ENCODE data around the gene ISG15.

ISG15 gene

DNA sequence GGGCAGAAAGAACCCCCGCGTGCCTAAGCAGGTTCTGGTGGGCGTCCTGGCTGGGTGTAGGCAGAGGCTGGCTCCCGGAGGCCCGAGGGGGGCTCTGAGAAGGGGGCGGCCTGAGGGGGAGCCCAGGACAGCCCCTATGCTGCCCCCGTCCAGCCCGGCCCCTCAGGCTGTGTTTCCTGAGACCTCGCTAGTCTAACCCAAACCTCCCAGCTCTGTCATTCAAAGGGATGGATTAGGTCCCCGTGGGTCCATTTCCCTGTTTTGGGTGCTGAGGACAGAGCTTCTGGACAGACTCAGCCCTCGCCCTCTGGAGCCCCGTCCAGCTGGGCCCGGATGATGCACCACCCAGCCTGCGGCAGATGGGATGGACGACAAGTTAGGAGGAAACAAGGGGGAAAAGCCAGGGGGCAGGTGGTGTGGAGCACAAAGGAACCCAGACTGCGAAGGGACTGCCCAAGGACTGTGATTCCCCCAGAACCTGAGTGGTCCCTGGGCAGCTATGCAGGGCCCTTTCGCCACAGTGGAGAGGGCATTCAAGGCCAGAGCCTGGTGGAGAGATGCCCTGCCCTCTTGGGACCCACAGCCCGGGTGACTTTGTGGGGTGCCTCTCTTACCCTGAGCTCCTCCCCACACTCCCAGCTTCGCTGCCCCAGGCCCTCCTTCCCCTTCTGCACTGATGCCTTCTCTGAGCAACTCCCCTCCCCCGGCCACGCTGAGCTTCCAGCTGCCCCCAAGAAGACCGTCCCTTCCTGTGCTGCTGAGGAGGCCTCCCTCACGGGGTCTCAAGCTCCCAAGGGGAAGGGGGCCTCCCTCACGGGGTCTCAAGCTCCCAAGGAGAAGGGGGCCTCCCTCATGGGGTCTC lies 16.2 kb upstream of the ISG15 start:
- Mint-ChIP-seq H3K27ac (no peak overlapping the region), H3K4me3 (no peak overlapping the region), H3K36me3 (ENCODE audit: low read depth) (no peaks in the 10 kb centered on the region), H3K4me1 (peaks cover 23% of the 10 kb centered on the region), H3K27me3 (peaks cover 35% of the 10 kb centered on the region), H3K9me3 (no peaks in the 10 kb centered on the region)
- DNase-seq (no peak), ATAC-seq (no peak)

DNA sequence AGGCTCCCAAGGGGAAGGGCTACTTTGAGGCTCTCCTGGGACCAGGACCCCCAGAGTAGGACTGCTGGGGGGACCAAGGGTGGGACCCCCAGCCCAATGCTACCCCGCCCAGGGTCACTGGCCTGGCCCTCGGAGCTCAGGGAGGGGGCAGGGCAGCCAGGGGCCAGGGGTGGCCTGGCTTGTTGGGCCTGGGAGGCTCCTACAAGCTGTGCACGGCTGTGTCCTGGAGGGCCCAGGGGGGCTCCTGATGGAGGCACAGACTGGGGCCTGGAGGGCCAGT lies 15.6 kb upstream of the ISG15 start:
- Mint-ChIP-seq H3K27ac (no peak overlapping the region), H3K36me3 (ENCODE audit: low read depth) (no peaks in the 10 kb centered on the region), H3K9me3 (no peaks in the 10 kb centered on the region), H3K4me1 (peaks cover 17% of the 10 kb centered on the region), H3K27me3 (peaks cover 36% of the 10 kb centered on the region), H3K4me3 (no peak overlapping the region)
- ATAC-seq (no peak), DNase-seq (no peak)

DNA sequence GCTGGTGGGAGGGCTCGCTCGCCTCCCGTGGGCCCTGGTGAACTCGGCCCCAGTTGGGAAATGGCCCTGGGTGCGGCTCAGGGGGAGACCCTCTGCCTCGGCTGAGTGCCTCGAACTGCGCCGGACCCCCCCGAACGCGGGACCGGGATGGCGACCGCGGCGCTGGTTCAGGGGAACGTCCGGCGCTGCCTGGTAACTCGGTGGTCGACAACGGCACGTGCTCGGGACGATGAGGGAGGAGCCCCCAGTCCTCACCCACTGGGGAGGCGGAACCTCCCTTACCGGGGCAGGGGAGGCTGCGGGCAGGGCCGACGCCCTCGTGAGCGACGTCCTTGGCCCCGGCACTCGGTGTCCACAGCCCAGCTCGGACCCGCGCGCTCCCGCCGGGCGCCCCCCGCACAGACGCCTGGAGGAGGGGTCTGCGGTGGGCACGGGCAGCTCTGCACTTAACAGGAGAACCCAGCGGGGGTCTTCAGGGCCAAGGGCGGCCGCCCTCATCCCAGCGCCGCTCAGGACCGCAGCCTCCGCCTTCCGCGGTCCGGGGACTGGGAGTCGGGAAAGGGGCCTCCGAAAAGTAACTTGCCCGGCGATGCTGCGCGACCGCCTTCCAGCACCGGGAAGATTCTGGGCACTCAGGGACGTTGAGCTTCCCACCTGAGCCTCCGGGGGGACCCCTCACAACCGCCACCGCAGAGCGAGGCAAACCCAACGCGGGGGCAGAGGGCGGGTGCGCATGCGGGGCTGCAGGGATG lies 15.1 kb upstream of the ISG15 start:
- H3K27me3 Mint-ChIP-seq, result peaks cover 40% of the 10 kb centered on the region
- no peak overlapping the region for H3K27ac Mint-ChIP-seq
- no peaks in the 10 kb centered on the region for H3K9me3 Mint-ChIP-seq
- H3K4me1 Mint-ChIP-seq, result peaks cover 13% of the 10 kb centered on the region
- no peak overlapping the region for H3K4me3 Mint-ChIP-seq
- ATAC-seq (no peak), DNase-seq (peak; percentile 6)
- H3K36me3 Mint-ChIP-seq (ENCODE audit: low read depth), result no peaks in the 10 kb centered on the region

DNA sequence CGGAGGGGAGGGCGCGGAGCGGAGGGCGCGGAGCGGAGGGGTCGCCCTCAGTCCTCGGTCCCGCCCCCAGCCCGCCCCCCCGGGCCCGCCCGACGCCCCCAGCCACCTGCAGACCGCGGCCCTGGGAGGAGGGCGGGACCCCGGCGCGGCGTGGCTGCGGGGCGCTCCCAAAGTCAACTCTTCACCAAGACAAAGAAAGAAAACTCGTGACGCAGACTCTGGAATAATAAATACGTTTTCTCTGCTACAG lies 14.6 kb upstream of the ISG15 start:
- H3K27ac Mint-ChIP-seq, result no peak overlapping the region
- no peak overlapping the region for H3K4me3 Mint-ChIP-seq
- H3K4me1 Mint-ChIP-seq, result peaks cover 13% of the 10 kb centered on the region
- DNase-seq (no peak), ATAC-seq (no peak)
- H3K27me3 Mint-ChIP-seq, result peaks cover 44% of the 10 kb centered on the region
- H3K36me3 Mint-ChIP-seq (ENCODE audit: low read depth), result no peaks in the 10 kb centered on the region
- H3K9me3 Mint-ChIP-seq, result no peaks in the 10 kb centered on the region

DNA sequence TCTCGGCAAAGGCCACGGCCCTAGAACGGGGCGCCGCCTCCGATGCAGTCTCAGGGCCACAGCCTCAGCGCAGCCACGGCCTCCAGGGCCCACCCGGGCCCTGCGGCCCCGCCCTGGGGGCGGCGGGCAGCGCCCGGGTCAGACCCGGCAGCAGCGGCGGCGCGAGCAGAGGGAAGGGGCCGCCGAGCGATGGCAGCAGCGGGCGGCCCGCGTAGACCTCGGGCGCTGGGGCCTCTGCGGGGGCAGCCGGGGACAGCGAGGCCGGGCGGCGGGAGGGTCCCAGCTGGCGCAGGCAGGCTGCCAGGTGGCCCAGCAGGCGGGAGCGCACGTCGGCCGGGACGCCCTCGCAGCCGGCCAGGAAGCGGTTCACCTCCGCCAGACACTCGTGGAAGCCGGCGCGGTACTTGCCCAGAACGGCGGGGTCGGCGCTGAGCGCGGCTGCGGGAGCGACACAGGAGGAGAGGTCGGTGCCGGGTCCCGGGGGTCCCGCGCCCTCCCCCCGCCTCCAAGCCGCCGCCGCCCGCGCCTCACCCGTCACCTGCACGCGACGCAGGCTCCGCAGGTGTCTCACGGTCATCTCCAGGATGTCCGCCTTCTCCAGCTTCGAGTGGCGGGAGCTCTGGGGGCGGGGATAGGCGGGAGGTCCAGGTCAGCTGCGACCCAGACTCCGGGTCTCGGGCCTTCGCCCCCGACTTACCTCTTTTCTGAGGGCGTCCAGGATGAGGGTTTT lies 14.1 kb upstream of the ISG15 start:
- Mint-ChIP-seq H3K9me3 (no peaks in the 10 kb centered on the region), H3K4me3 (no peak overlapping the region), H3K36me3 (ENCODE audit: low read depth) (no peaks in the 10 kb centered on the region), H3K4me1 (peaks cover 11% of the 10 kb centered on the region), H3K27ac (no peak overlapping the region), H3K27me3 (peaks cover 45% of the 10 kb centered on the region)
- DNase-seq, result no peak
- ATAC-seq, result peak; percentile 9

DNA sequence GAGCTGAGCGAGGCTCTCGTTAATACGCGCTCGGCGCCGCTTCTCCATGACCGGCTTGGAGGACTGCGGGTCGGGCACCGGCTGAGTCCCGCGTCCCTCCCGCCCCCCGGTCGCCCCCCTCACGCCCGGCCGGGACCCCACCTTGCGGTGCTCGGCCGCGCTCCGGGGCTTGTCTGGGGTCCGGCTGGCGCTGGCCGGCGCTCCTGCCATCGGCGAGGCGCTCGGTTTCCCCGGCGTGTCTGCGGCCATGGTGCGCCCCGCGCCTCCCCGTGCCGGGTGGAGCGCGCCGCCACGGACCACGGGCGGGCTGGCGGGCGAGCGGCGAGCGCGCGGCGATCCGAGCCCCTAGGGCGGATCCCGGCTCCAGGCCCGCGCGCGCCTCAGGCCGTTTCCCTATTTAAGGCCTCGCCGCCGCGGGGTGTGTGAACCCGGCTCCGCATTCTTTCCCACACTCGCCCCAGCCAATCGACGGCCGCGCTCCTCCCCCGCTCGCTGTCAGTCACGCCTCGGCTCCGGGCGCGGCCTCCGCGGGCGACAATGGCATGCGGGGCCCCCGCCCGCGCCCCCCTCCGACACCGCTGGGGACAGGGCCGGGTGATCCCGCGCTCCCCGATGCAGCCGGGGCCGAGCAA lies 13.5 kb upstream of the ISG15 start, which contains the start of gene HES4:
Gene HES4 (minus strand): TSS at position 373 of the 632 bp plus-strand sequence. CDS start 124 bp downstream, at position 249.
- peak; percentile 71 for DNase-seq
- H3K9me3 Mint-ChIP-seq, result no peaks in the 10 kb centered on the region
- peak within 1 kb of the TSS; percentile 70 for H3K27ac Mint-ChIP-seq
- ATAC-seq, result peak; percentile 26
- H3K36me3 Mint-ChIP-seq (ENCODE audit: low read depth), result no peaks in the 10 kb centered on the region
- peaks cover 15% of the 10 kb centered on the region for H3K4me1 Mint-ChIP-seq
- H3K4me3 Mint-ChIP-seq, result peak within 1 kb of the TSS; percentile 74
- peaks cover 47% of the 10 kb centered on the region for H3K27me3 Mint-ChIP-seq

DNA sequence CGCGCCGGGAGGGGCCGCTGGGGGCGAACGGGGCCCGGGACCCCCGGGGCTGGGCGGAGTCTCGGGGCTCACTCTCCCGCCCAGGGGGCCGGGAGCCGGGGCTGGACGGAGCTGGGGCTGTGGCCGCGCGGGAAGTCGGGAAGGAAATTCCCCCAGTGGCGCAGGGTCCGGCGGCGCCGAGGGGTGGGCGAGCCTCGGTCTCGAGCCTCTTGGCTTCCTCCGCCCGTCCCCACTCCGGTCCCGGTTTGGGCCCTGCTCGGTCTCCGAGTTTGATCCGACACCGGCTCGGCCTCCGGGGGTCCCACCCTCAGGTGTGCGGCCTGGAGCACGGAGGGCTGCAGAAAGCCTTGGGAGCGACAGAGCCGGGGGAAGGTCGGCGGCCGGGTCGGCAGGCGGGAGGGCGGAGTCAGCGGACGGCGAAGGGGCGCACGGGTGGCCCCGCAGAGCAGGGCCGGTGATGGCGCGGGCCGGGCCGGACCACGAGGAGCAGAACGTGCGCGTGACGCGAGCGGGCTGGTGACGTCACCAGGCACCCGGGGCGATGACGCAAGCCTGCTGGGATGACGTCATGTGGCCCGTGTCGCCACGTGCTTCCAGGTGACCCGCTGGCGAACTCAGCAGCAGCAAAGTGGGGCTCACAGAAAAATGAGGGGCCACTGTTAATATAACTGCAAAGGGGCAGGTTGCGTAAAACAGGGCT lies 12.8 kb upstream of the ISG15 start:
- Mint-ChIP-seq H3K36me3 (ENCODE audit: low read depth) (no peaks in the 10 kb centered on the region), H3K27ac (peak overlapping the region; percentile 70), H3K4me1 (peaks cover 18% of the 10 kb centered on the region), H3K27me3 (peaks cover 48% of the 10 kb centered on the region), H3K9me3 (no peaks in the 10 kb centered on the region), H3K4me3 (peak overlapping the region; percentile 74)
- peak; percentile 10 for ATAC-seq
- DNase-seq, result peak; percentile 81

DNA sequence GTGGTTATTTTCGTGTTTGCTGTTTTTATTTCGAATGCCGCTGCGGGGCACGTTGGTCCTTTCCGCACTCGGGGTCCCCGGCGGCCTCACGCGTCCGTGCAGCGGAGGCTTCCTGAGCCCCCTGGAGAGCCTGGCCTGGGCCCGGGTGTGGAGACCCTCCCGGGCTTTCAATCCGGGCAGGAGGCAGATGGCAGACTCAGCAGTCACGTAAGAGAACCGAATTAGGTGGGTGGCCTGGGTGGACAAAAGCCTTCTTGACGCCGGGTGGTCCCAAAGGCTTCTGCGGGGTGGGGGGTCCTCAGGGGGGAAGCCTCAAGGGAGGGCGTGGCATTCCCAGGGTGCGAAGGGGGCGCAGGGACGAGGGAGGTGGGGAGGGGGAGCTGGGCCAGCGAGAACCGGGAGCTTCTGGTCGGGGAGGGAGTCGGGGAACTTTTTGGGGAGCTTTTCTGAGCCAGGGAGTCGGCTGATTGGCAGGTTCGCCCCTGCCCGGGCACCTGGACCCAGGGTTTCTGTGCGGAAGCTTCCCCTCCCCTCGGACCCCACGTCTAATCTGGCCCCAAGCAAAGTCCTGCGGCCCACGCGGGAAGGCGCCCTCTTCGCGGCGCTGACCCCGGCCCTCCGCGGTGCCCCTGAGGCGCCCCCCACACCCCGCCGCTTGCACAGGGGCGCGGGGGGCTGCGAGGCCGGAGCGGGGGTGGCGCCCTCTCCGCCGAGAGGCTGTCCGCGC lies 12.1 kb upstream of the ISG15 start:
- Mint-ChIP-seq H3K4me3 (peak overlapping the region; percentile 74), H3K27ac (peak overlapping the region; percentile 70), H3K9me3 (no peaks in the 10 kb centered on the region), H3K27me3 (peaks cover 47% of the 10 kb centered on the region), H3K4me1 (peaks cover 19% of the 10 kb centered on the region), H3K36me3 (ENCODE audit: low read depth) (no peaks in the 10 kb centered on the region)
- DNase-seq (no peak), ATAC-seq (no peak)

DNA sequence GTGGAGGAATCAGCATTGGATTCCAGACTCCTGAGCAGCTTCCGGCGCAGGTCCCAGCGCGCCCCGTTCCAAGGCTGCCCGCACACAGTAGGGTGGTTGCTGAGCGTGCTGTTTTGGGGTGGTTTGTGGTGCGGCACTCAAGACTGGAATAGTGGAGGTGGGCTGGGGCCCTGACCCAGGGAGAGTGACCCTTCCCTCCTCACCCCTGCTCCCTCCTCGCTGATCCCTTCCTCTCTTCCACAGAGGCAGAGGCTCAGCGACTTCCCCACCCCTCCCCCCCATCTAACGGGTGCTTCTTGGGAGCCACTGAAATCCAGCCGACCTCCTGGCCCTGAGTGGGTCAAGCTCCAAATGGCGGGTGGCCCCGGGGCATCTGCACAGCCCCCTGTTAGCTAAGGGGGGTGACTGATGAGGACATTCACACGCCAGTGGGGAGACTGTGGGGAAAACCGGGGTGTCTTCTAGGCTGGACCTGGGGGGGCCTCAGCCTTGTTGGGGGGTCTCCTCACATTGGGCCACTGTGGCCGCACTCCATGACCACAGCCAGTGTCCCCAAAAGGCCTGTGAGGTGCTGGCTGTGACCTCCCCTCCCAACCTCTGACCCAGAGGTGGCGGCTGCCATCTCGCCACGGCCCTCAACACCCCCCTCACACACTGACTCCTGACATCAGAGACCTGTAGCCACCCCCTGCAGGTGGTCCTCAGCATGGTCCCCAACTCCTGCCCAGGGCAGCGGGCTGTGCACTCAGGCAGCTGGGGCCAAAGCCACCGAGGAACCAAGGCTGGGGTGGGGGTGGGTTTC lies 9.5 kb upstream of the ISG15 start:
- ATAC-seq, result no peak
- Mint-ChIP-seq H3K27ac (no peak overlapping the region), H3K4me3 (no peak overlapping the region), H3K27me3 (peaks cover 49% of the 10 kb centered on the region), H3K9me3 (no peaks in the 10 kb centered on the region), H3K4me1 (peaks cover 15% of the 10 kb centered on the region), H3K36me3 (ENCODE audit: low read depth) (no peaks in the 10 kb centered on the region)
- DNase-seq, result no peak

DNA sequence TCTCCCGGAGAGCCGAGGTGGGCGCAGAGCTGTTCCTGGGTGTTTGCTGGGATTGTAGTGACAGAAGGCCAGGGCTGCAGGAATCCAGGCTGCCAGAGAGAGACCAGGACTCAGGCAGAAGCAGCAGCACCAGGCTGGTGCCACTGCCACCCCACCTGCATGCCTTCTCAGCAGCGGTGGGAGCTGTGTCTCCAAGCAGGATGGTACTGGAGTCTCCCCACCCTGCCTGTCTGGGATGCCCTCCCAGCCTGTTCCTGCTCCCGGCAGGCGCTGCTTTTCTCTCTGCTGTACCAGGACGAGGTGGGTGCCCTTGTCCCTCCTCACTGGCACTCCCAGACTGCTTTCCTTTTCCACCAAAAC lies 8.9 kb upstream of the ISG15 start:
- Mint-ChIP-seq H3K27ac (no peak overlapping the region), H3K27me3 (peaks cover 52% of the 10 kb centered on the region), H3K9me3 (no peaks in the 10 kb centered on the region), H3K4me1 (peaks cover 19% of the 10 kb centered on the region), H3K4me3 (no peak overlapping the region), H3K36me3 (ENCODE audit: low read depth) (no peaks in the 10 kb centered on the region)
- DNase-seq, result no peak
- ATAC-seq, result no peak

DNA sequence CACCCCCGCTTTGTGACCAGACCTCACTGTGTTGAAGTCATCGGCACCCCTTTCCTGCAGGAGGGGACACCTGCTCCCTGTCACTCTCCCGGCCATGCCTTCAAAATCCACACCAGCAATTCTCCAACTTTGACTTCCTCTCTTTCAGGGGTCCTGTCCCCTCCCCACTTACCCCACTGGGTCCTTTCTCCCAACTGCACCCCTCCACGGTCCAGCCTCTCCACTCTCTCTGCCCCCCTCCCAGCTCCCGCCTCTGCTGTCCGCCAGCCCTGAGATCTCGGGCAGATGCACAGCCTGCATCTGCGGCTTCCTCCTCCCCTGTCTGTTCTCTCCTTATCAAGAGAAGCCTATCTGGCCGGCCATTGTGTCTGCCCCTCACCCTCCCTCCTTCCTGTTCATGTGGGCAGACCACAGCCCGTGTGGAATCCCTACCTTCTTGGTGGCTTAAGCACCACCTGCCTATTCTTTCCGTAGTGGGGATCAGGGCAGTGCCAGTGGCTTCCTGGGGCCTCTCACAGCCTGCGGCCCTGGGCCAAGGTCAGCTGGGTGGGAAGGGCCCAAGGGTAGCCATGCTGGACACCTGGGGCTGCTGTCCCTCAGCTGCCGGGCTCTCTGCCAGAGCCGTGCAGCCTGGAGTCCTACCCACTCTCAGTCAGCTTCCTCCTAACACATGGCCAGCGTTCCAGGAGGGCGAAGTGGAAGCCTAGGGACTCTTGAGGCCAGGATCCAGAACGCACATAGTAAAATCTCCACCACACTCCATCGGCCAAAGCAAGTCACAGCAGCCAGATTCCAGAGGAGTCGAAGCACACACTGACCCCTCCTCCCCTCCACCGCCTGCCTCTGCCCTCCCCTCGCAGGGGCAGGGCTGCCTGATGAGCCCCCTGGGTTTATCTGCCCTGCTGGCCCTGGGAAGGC lies 8.3 kb upstream of the ISG15 start:
- H3K27ac Mint-ChIP-seq, result no peak overlapping the region
- peaks cover 50% of the 10 kb centered on the region for H3K27me3 Mint-ChIP-seq
- H3K4me3 Mint-ChIP-seq, result no peak overlapping the region
- DNase-seq (no peak), ATAC-seq (peak; percentile 8)
- peaks cover 19% of the 10 kb centered on the region for H3K4me1 Mint-ChIP-seq
- no peaks in the 10 kb centered on the region for H3K36me3 Mint-ChIP-seq (ENCODE audit: low read depth)
- no peaks in the 10 kb centered on the region for H3K9me3 Mint-ChIP-seq

DNA sequence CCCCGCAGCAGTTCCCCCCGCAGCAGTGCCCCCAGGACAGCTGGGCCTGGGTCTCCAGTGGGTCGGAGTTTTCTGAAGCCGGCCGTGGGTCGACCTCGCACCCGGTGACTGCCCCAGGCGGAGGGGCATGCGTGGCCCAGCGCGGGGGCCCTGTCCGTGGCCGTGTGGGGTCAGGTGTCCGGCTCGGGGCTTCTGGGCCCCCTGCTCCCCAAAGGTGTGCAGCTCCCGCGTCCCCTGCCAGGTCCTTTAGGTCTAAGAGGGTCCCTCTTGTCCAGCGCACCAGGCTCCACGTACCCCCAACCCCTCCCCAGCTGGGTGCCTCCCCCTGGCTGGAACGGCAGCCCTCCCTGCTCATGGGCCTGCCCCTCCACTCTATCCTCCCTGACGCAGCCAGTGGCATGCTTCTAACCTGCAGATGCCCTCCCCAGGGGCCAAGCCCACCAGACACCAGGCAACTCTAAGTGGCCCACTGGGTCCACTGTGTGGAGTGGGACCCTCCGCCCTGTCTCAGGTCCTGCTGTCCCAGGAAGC lies 7.5 kb upstream of the ISG15 start:
- DNase-seq, result no peak
- Mint-ChIP-seq H3K4me1 (peaks cover 17% of the 10 kb centered on the region), H3K27me3 (peaks cover 47% of the 10 kb centered on the region), H3K4me3 (no peak overlapping the region), H3K27ac (no peak overlapping the region), H3K36me3 (ENCODE audit: low read depth) (no peaks in the 10 kb centered on the region), H3K9me3 (no peaks in the 10 kb centered on the region)
- no peak for ATAC-seq
